Measurements from ENCODE around the gene DEXI. TPM values are rescaled to one million over a fixed set of nuclear protein-coding genes. Genes with fewer than 3 reads are reported as not detected.

Gene DEXI
- total RNA-seq, 1 experiment from 2014 or later: 28.3 TPM

DNA sequence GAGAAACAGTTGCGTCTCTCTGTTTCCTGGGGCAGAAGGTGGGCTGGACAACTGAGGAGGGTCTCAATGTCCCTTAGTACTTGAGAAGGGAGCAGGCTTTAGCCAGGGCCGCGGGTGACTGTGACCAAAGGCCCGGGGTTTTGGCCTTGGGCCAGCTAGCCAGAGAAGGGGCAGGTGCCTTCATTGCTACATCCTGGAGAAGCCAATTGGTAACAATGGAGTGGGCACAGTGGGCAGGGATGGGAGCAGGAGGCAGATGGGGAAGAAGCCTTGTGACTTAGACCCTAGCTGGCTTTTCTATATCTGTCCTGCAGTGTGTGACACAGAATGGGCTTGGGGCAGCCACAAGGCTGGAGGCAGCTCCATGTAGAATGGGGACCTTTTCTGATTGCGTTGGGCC, 48.1 kb upstream of the DEXI start:
- Histone ChIP-seq H3K9me3 (ENCODE audit: control insufficient read depth, low read depth, low read length) (no peaks in the 10 kb centered on the region), H2BK12ac (ENCODE audit: insufficient read length, low read depth, low read length) (no peak overlapping the region), H3K9ac (ENCODE audit: extremely low read depth, insufficient read length, low read length) (no peak overlapping the region), H3K56ac (ENCODE audit: insufficient read length, low read depth, low read length) (no peak overlapping the region), H3K4me2 (ENCODE audit: insufficient read depth, insufficient read length, low read length) (no peak overlapping the region), H4K5ac (ENCODE audit: insufficient read length, low read depth, low read length) (no peak overlapping the region), H2AFZ (ENCODE audit: low read length) (no peak overlapping the region), H3K4ac (ENCODE audit: low read depth, low read length) (no peak overlapping the region), H3K27me3 (ENCODE audit: insufficient read depth, low read length) (no peaks in the 10 kb centered on the region), H2AK5ac (ENCODE audit: insufficient read length, low read length) (no peak overlapping the region), H3K79me2 (ENCODE audit: insufficient read depth, low read length) (no peaks in the 10 kb centered on the region), H2BK15ac (ENCODE audit: low read depth, low read length) (no peak overlapping the region), H3K23me2 (ENCODE audit: insufficient read length, low read depth, low read length, poor library complexity, severe bottlenecking) (no peaks in the 10 kb centered on the region), H3K27ac (ENCODE audit: insufficient read length, low read depth, low read length) (no peak overlapping the region), H3K79me1 (ENCODE audit: insufficient read depth, low read depth, low read length, poor library complexity, severe bottlenecking) (no peaks in the 10 kb centered on the region), H4K91ac (ENCODE audit: insufficient read length, low read depth, low read length) (no peak overlapping the region), H2BK5ac (ENCODE audit: insufficient read length, low read length) (no peak overlapping the region), H3T11ph (ENCODE audit: low read length) (no peak overlapping the region), H2BK120ac (ENCODE audit: low read depth, low read length, poor library complexity, severe bottlenecking) (no peak overlapping the region), H4K8ac (replicated peaks; ENCODE audit: insufficient read length, low read depth, low read length) (no peak overlapping the region), H3K23ac (ENCODE audit: insufficient read length, low read depth, low read length) (no peak overlapping the region), H3K18ac (ENCODE audit: insufficient read length, low read depth, low read length) (no peak overlapping the region), H4K20me1 (ENCODE audit: control insufficient read depth, insufficient read depth, insufficient read length) (no peaks in the 10 kb centered on the region), H3K14ac (ENCODE audit: insufficient read depth, low read length) (no peak overlapping the region), H3K4me1 (ENCODE audit: insufficient read depth, low read length) (no peaks in the 10 kb centered on the region), H2BK20ac (ENCODE audit: low read depth, low read length, poor library complexity, severe bottlenecking) (no peak overlapping the region)
- H3K27ac Mint-ChIP-seq: no peak overlapping the region
- DNase-seq: no peak
- TF ChIP-seq, protein P1, sequence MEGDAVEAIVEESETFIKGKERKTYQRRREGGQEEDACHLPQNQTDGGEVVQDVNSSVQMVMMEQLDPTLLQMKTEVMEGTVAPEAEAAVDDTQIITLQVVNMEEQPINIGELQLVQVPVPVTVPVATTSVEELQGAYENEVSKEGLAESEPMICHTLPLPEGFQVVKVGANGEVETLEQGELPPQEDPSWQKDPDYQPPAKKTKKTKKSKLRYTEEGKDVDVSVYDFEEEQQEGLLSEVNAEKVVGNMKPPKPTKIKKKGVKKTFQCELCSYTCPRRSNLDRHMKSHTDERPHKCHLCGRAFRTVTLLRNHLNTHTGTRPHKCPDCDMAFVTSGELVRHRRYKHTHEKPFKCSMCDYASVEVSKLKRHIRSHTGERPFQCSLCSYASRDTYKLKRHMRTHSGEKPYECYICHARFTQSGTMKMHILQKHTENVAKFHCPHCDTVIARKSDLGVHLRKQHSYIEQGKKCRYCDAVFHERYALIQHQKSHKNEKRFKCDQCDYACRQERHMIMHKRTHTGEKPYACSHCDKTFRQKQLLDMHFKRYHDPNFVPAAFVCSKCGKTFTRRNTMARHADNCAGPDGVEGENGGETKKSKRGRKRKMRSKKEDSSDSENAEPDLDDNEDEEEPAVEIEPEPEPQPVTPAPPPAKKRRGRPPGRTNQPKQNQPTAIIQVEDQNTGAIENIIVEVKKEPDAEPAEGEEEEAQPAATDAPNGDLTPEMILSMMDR (conservative IDR thresholded peaks at IDR 0.05): no peak
- H3K9me3 Mint-ChIP-seq: no peaks in the 10 kb centered on the region
- no peaks in the 10 kb centered on the region for H3K27me3 Mint-ChIP-seq (ENCODE audit: low read depth)
- no peak overlapping the region for H3K4me3 Mint-ChIP-seq
- no CpG with 5 or more reads among the region's 5 CpGs for WGBS (ENCODE audit: extremely low coverage, insufficient read length, low lambda C conversion rate)
- peaks cover 3 to 18% (median 4%) of the 10 kb centered on the region in 3 experiments; a peak in 5 of 7 replicates for H3K36me3 Mint-ChIP-seq (ENCODE audit: insufficient read depth in 1 of 3, low read depth in 3 of 3)
- H3K4me1 Mint-ChIP-seq: peaks cover 5 to 11% of the 10 kb centered on the region in 2 experiments

Data from H9 (cell line).